NCI-H1105 treated with DMSO at 0.1 percent for 48 hours (cell line): ENCODE results near the gene LGALS9C.
"Not testable (repeated sequence)": the region's sequence is repeated elsewhere in the genome, so short reads cannot be mapped to it uniquely, and the experiment has no call there.

Source experiments
- DNase-seq: peaks from one replicate; lab custom pipeline; 2025; lab: John Stamatoyannopoulos, UW

The LGALS9C gene

DNA sequence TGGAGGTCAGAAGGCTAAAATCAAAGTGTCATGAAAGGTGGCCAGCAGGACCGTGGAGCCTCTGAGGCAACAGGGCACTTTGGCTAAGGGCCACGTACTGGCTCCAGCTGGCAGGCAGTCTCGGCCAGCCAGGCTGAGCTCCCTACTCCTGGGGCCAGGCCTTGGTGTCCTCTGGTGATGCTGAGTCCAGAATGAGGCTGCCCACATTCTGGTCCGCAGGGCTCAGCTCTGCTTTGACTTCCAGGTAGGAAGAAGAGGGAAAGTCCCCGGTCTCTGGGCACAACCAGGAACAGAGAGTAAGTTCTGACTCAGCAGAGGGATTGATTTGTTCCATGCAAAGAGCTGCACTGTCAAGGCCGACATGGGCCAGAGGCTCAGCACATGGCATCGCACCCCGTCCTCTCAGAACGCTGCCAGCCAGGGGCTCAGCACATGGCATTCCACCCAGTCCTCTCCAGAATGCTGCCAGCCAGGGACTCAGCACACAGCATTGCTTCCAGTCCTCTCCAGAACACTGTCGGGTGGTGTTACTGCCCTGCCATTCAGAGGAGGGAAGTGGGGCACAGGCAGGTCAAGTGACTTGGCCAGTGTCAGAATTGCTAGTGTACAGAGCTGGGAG is 2.5 kb downstream of the LGALS9C start:
- DNase-seq = not testable (repeated sequence)

- DNase-seq = not testable (repeated sequence)
These were observed 5.2 kb downstream of the LGALS9C start for GRCh38 chr17:18481775-18482174.

DNA sequence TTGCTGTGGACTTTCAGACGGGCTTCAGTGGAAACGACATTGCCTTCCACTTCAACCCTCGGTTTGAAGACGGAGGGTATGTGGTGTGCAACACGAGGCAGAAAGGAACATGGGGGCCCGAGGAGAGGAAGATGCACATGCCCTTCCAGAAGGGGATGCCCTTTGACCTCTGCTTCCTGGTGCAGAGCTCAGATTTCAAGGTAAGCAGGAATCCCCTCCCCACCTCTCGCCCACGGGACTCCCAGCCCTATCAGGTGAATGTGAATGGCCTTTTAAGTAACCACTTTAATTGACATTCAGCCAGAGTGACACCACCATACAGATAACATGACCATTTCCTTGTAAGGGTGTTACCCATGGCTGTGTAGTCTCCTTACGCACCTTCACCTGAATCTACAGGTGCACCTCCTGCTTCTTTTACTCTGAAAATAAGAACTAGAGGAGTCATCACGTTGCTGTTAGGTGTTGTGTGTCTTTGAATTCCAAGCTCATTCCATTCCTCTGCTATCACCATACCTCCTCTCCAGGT is 9.4 kb downstream of the LGALS9C start:
- not testable (repeated sequence) for DNase-seq

DNA sequence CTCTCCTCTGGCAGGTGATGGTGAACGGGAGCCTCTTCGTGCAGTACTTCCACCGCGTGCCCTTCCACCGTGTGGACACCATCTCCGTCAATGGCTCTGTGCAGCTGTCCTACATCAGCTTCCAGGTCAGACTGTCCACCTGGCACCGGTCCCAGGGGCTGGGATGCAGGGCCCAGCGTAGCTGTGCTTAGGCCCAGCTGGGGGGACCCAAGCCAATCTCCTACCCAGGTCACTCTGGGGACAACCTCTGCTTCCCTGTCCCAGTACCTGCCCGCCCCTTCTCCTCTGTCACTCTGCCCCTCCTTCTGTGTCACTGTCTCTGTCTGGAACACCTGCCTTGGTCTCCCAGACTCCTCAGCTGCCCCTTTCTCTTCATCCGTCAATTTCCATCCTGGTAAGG is 11.0 kb downstream of the LGALS9C start:
- DNase-seq = not testable (repeated sequence)

- not testable (repeated sequence) for DNase-seq
These were observed 12.0 kb downstream of the LGALS9C start for GRCh38 chr17:18488622-18489021.

- DNase-seq = not testable (repeated sequence)
These were observed 13.4 kb downstream of the LGALS9C start for GRCh38 chr17:18490016-18490415.

DNA sequence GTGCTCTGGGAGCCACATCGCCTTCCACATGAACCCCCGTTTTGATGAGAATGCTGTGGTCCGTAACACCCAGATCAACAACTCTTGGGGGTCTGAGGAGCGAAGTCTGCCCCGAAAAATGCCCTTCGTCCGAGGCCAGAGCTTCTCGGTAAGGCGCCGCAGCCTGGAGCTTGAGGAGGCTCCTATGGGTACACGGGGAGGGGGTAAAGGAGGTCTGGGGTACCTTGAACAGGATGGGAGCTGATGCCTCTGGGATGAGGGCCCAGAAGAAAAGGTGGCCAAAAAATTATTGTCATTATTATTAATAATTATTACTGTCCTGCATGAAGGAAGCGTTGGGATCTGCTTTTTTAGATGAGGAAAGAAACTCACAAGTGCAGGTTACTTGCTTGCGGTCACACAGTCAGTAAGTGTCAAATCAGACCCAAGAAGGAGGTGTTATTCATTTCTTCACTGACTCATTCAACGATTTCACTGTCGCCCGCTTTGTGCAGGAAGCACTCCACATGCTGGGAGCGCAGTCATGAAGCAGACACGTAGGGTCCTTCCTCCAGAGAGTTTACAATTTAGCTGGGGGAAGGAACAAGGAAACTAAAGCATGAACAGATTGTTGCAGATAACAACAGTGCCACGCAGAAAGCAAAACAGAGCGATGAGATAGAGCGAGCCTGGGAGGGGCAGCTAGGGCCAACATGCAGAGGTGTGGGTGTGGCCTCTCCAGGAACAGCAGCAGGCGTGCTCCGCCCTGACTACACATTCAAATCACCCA is 16.3 kb downstream of the LGALS9C start:
- DNase-seq = not testable (repeated sequence)

DNA sequence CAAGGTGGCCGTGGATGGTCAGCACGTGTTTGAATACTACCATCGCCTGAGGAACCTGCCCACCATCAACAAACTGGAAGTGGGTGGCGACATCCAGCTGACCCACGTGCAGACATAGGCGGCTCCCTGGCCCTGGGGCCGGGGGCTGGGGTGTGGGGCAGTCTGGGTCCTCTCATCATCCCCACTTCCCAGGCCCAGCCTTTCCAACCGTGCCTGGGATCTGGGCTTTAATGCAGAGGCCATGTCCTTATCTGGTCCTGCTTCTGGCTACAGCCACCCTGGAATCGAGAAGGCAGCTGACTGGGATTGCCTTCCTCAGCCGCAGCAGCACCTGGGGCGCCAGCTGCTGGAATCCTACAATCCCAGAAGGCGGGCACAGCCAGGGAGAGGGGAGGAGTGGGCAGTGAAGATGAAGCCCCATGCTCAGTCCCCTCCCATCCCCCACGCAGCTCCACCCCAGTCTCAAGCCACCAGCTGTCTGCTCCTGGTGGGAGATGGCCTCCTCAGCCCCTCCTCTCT is 17.7 kb downstream of the LGALS9C start:
- DNase-seq = not testable (repeated sequence)

- not testable (repeated sequence) for DNase-seq
These were observed 20.5 kb downstream of the LGALS9C start for GRCh38 chr17:18497044-18497443.

DNA sequence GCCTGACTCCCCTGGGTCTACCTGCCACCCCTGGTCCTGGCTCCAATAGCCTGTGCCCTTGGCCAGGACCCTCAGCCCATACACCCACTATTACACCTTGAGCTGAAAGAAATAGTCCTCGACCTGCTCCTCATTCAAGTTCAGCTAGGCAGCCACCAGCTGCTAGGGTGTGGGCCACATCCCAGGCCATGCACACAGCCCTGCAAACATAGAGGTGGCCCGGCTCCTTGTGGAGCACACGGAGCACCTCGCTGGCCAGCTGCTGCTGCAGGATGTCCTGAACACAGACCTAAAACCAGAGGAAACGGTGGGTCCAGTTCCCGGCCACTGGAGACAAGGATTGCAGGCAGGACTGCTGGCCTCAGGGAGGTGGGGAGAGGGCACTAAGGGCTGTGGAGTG is 22.5 kb downstream of the LGALS9C start:
- not testable (repeated sequence) for DNase-seq

GRCh38 chr17:18499756-18500155 is 23.2 kb downstream of the LGALS9C start:
- not testable (repeated sequence) for DNase-seq

- not testable (repeated sequence) for DNase-seq
These were observed 23.7 kb downstream of the LGALS9C start for GRCh38 chr17:18500281-18500680.

DNA sequence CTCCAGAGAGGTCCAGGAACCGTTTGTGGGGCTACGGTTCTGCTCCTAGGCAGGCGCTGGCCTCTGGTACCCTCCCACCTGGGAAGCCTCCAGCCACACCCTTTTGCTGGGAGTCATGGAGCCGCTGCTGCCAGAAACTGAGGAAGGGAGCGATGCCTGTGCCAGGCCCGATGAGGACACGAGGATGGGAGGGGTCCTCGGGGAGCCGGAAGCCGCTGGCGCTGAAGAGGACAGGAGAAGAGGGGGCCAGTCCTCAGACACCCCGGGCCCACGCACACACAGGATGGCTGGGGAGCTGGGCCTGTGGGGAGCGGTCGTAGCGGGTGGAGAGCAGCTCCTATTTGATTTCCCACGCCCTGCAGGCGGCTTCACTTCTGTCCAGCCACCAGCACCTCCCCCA is 24.2 kb downstream of the LGALS9C start:
- not testable (repeated sequence) for DNase-seq

GRCh38 chr17:18503221-18503620 is 26.6 kb downstream of the LGALS9C start:
- not testable (repeated sequence) for DNase-seq

- not testable (repeated sequence) for DNase-seq
These were observed 31.1 kb downstream of the LGALS9C start for GRCh38 chr17:18507729-18508128.

- DNase-seq = not testable (repeated sequence)
These were observed 32.1 kb downstream of the LGALS9C start for GRCh38 chr17:18508667-18509066.

DNA sequence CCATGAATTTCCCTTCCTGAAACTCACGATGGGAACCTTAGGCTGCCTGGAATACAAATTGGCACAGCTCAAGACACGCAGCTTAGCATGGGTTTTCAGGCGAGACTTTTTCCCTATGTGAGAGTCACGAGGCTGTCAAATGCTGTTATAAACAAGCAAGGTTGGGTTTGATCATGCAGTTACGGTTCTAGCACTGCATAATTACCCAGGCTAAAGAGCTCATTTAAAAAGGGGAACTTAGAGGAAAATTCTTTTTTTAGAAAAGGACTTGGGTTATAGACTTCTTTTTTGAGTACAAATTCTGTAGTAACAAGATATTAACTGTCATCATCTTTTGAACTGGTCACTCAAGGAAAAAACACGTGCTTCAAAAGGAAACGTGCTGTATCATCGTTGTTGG is 44.5 kb downstream of the LGALS9C start:
- DNase-seq = not testable (repeated sequence)

- not testable (repeated sequence) for DNase-seq
These were observed 48.4 kb downstream of the LGALS9C start for GRCh38 chr17:18525015-18525414.

DNA sequence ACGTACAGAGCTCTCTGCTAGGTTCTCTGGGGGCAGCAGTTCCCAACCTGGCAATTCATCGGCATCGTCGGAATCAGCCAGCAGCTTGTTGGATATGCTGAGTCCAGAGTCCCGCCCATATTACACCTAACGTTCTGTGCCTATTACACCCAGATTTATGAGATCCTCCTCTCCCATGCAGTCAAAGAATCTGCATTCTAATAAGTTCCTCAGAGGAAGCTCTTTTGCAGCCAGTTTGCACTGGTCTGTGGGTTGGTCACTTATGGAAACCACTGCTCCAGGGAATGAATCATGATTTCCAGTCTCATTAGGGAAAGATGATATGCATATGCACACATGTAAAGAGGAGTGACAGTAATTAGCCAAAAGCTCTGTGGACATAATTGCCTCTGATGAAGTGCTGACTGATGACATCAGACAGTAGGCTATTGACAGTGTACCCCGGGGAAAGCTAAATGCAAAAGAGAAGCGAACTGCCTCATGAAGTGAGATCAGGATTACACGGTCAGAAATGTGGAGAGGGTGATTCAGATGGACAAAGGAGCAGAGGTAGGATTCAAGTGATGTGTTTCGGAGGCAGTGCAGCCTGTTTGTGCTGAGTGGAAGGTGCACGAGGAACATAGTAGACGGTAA is 49.7 kb downstream of the LGALS9C start:
- DNase-seq = not testable (repeated sequence)

DNA sequence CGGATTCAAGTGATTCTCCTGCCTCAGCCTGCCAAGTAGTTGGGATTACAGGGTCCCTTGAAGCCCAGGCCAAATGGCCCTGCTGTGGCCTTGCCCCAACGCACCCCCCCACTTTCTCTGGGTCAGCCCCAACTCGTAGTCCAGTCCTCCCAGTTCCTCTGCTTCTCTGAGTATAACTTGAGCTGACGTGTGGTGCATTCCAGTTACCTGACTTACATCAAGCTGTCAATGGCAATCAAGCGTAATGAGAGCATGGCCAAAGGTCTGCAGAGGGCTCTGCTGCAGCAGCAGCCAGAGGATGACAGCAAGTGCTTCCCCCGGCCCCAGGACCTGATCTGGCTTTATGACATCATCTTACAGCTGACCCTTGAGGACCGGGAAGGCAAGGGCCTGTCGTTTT is 50.8 kb downstream of the LGALS9C start:
- not testable (repeated sequence) for DNase-seq

GRCh38 chr17:18528435-18528834 is 51.8 kb downstream of the LGALS9C start:
- not testable (repeated sequence) for DNase-seq

- DNase-seq = not testable (repeated sequence)
These were observed 52.4 kb downstream of the LGALS9C start for GRCh38 chr17:18528899-18529500.
